Measurements from ENCODE around the gene PLA1A.
"Not testable (repeated sequence)": the region's sequence is repeated elsewhere in the genome, so short reads cannot be mapped to it uniquely, and the experiment has no call there.

DNA sequence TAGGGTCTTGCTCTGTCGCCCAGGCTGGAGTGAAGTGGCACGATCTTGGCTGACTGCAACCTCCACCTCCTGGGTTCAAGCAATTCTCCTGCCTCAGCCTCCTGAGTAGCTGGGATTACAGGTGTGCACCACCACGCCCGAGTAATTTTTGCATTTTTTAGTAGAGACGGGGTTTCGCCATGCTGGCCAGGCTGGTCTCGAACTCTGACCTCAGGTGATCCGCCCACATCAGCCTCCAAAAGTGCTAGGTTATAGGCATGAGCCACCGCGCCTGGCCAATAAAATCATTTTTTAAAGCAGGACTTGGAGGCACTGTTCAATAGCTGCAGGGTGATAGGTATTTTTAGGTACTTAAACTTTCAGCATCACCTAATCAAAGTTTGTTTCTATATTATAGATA, 80.5 kb downstream of the PLA1A start:
- TF ChIP-seq POLR2A (IDR thresholded peaks at IDR 0.05; ENCODE audit: low read depth, low read length); TAF1 (IDR thresholded peaks at IDR 0.05; ENCODE audit: borderline replicate concordance, low read depth, low read length); POLR2AphosphoS5 (IDR thresholded peaks at IDR 0.05; ENCODE audit: low read depth, low read length): not testable (repeated sequence)

Measured in GM12892 (cell line).